GM12892 (cell line): ENCODE measurements around the gene CDH23.

Experiments used
- POLR2A ChIP-seq: IDR thresholded peaks from 2 replicates; pipeline ENCODE4 v1.6.1; 2011; ENCODE audit warnings: low read depth, low read length, control low read depth
- POLR2AphosphoS5 ChIP-seq: IDR thresholded peaks from 2 replicates; pipeline ENCODE4 v1.6.1; 2011; ENCODE audit warnings: low read depth, low read length, control low read depth
- TAF1 ChIP-seq: IDR thresholded peaks from 2 replicates; pipeline ENCODE4 v1.6.1; 2011; ENCODE audit warnings: low read depth, mild to moderate bottlenecking, control low read depth, low read length, borderline replicate concordance

GRCh38 chr10:71677261-71677660 lies 280.5 kb downstream of the CDH23 start:
- TF ChIP-seq POLR2A (no peak), TAF1 (no peak), POLR2AphosphoS5 (no peak)
